ENCODE results near the gene MRPL58.

MRPL58 gene

GRCh38 chr17:75048249-75048878, 35.9 kb downstream of the MRPL58 start:
- DNase-seq = no peak

- no peak for DNase-seq
Measured at GRCh38 chr17:75049057-75049456, 36.6 kb downstream of the MRPL58 start.

- DNase-seq = no peak
Measured at GRCh38 chr17:75049706-75050105, 37.2 kb downstream of the MRPL58 start.

- no peak for DNase-seq
Measured at GRCh38 chr17:75051941-75052340, 39.5 kb downstream of the MRPL58 start.

GRCh38 chr17:75059369-75060345, 47.2 kb downstream of the MRPL58 start:
- DNase-seq = no peak

- DNase-seq = no peak
Measured at GRCh38 chr17:75060434-75061054, 48.1 kb downstream of the MRPL58 start.

DNA sequence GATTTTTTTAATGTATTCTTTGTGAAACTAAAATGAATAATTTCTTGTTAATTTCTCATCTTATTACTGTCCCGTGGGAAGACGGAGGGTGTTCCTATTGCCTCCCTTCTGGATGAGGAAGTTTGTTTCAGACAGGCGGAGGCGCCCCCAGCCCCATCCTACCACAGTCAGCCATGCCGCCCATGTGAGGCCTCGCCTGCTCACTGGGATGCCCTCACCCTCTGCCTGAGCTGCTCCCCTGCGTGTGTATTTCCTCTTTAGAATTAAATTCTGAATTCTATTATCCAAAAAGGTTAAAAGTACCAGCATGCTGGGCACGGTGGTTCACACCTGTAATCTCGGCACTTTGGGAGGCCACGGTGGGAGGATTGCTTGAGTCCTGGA, 48.6 kb downstream of the MRPL58 start:
- no peak for DNase-seq

- no peak for DNase-seq
Measured at GRCh38 chr17:75061618-75062017, 49.1 kb downstream of the MRPL58 start.

DNA sequence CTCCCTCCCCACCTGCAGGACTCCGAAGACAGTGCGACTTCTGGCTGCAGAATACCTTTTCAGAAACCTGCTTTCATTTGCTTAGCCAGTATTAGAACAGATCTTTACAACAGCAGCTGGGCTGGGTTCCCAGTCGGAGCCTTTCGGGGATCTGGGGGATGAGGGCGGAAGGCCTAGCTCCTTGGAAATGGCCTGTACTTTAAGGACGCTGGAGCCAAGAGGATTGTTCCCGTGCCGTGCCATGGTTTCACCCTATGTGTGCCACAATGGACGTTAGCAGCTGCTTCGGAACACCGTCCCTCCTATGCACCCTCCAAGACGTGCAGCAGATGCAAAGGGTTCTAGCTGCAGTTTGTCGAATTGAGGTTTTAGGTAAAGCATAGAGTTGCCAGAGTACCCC, 50.7 kb downstream of the MRPL58 start:
- no peak for DNase-seq

DNA sequence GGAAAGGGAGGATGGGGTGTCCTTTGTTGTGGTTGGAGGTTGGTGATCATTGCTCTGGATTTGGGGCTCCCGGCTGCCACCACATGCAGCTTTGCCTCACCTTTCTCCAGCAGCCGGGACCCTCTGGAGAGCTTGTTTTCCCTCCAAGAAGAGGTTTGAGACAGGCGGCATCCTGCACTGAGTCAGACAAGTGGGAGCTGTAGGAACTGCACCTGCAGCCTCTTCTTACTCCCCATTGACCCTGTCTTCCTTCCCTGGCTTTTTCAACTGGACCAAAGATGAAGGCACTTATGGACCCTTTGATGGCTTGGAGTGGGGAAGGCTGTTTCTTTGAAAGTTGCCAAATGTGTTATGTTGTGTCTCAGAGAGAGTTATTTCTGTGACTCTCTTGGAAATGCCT, 51.2 kb downstream of the MRPL58 start:
- no peak for DNase-seq

- DNase-seq = no peak
Measured at GRCh38 chr17:75064040-75064439, 51.6 kb downstream of the MRPL58 start.

DNA sequence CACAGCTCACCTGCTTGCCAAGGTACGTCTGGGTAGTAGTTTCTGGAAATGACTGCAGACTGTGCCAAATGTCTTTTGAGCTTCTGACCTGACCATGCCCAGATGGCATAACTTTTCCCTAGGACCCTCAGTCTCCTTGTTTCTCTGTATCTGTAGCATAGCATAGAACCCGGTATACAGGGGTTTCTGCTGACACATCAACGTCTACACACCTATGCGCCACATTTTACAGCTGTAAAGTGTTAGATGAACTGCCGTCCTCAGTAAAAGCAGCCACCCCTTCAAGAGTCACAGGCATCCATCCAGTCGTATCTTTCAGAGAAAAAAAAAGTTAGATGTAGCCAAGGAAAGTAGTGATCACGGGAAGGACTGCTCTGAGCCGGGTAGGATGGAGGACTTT, 52.0 kb downstream of the MRPL58 start:
- DNase-seq = no peak

- DNase-seq = no peak
Measured at GRCh38 chr17:75064867-75065561, 52.5 kb downstream of the MRPL58 start.

- DNase-seq = no peak
Measured at GRCh38 chr17:75065562-75066151, 53.2 kb downstream of the MRPL58 start.

GRCh38 chr17:75067856-75068255, 55.4 kb downstream of the MRPL58 start:
- DNase-seq = no peak

- no peak for DNase-seq
Measured at GRCh38 chr17:75068750-75069149, 56.3 kb downstream of the MRPL58 start.

GRCh38 chr17:75069783-75070182, 57.3 kb downstream of the MRPL58 start:
- no peak for DNase-seq

All from effector CD8-positive, alpha-beta T cell (primary cell).